OCI-LY1 (cell line): ENCODE measurements around the gene RAD51B.

ENCODE experiments used
- H2AFZ ChIP-seq: fragments of 200-600 bp; sonication (generic), shearing (Covaris generic); 2 replicates; pipeline ENCODE4 v1.6.0; 2014; ENCODE audit warnings: antibody characterized with exemption, mild to moderate bottlenecking, low read length
- H3F3A ChIP-seq: fragments of 200-600 bp; sonication (generic), shearing (Covaris generic); 2 replicates; pipeline ENCODE4 v1.6.0; 2014; ENCODE audit warnings: mild to moderate bottlenecking, antibody characterized with exemption, low read length, moderate library complexity; ENCODE audit not compliant: insufficient read depth
- H3K27ac ChIP-seq: fragments of 200-600 bp; sonication (generic); 2 replicates; pipeline ENCODE4 v1.5.1; 2014; ENCODE audit warnings: low read length, mixed run types, mild to moderate bottlenecking, low read depth; ENCODE audit not compliant: poor library complexity, severe bottlenecking
- H3K27me3 ChIP-seq: fragments of 200-600 bp; sonication (generic); 2 replicates; pipeline ENCODE4 v1.6.0; 2014; ENCODE audit warnings: antibody characterized with exemption, mild to moderate bottlenecking, low read length, moderate library complexity; ENCODE audit not compliant: insufficient read depth
- H3K36me3 ChIP-seq: fragments of 200-600 bp; sonication (generic); 2 replicates; pipeline ENCODE4 v1.6.1; 2014; ENCODE audit warnings: mild to moderate bottlenecking, antibody characterized with exemption, low read length, moderate library complexity, mixed read lengths; ENCODE audit not compliant: insufficient read depth
- H3K4me1 ChIP-seq: fragments of 200-600 bp; sonication (generic); 2 replicates; pipeline ENCODE4 v1.5.1; 2014; ENCODE audit warnings: mild to moderate bottlenecking, low read length, moderate library complexity; ENCODE audit not compliant: insufficient read depth, severe bottlenecking
- H3K4me2 ChIP-seq: fragments of 200-600 bp; sonication (generic), shearing (Covaris generic); 2 replicates; pipeline ENCODE4 v1.6.1; 2014; ENCODE audit warnings: low read length
- H3K4me3 ChIP-seq: fragments of 200-600 bp; sonication (generic); 2 replicates; pipeline ENCODE4 v1.5.1; 2014; ENCODE audit warnings: low read length, low read depth, mild to moderate bottlenecking, mixed read lengths; ENCODE audit not compliant: poor library complexity, severe bottlenecking
- H3K79me2 ChIP-seq: fragments of 200-600 bp; shearing (Covaris generic); 2 replicates; pipeline ENCODE4 v1.6.1; 2016; ENCODE audit warnings: mixed run types, low read length, mixed read lengths; ENCODE audit not compliant: insufficient read depth
- H3K9ac ChIP-seq: fragments of 200-600 bp; sonication (generic), shearing (Covaris generic); 2 replicates; pipeline ENCODE4 v1.6.1; 2014; ENCODE audit warnings: mild to moderate bottlenecking, low read length, mixed read lengths
- H3K9me2 ChIP-seq: fragments of 200-600 bp; sonication (generic), shearing (Covaris generic); 2 replicates; pipeline ENCODE4 v1.6.1; 2014; ENCODE audit warnings: low read depth, mild to moderate bottlenecking, low read length, mixed read lengths
- H3K9me3 ChIP-seq: fragments of 200-600 bp; shearing (Covaris generic); 2 replicates; pipeline ENCODE4 v1.6.1; 2014; ENCODE audit warnings: low read length, mixed read lengths
- H4K20me1 ChIP-seq: fragments of 200-600 bp; sonication (generic), shearing (Covaris generic); 2 replicates; pipeline ENCODE4 v1.6.0; 2016; ENCODE audit warnings: mild to moderate bottlenecking, low read length; ENCODE audit not compliant: insufficient read depth
- EZH2 ChIP-seq: fragments of 200-600 bp; sonication (generic), shearing (Covaris generic); IDR thresholded peaks from 2 replicates; pipeline ENCODE4 v1.8.0; 2017; ENCODE audit warnings: borderline replicate concordance, mixed run types, mild to moderate bottlenecking, antibody characterized with exemption, low read length, moderate library complexity, mixed read lengths
- TF ChIP-seq, protein P1 (sequence below): fragments of 200-600 bp; sonication (generic), shearing (Covaris generic); IDR thresholded peaks from 2 replicates; pipeline ENCODE4 v1.5.1; 2017; ENCODE audit warnings: mild to moderate bottlenecking, antibody characterized with exemption, low read length, moderate library complexity, mixed read lengths

RAD51B gene

DNA sequence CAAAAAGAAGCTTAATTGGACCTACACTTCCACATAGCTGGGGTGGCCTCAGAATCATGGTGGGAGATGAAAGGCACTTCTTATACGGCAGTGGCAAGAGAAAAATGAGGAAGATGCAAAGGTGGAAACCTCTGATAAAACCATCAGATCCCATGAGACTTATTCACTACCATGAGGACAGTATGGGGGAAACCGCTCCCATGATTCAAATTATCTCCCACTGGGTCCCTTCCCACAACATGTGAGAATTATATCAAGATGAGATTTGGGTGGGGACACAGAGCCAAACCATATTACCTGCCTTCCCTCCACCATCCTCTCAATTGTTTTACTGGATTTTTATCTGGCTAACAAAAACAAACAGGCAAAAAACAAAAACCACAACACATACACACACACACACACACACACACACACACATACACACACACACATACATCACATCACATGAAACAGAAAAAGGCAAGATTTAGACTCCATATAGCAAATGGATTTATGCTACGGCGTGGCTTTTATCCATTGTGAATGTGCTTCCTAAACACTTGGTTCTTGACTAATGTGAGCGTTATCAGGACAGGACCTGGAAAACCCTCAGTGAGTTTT is 906.6 kb downstream of the RAD51B start:
- no peaks in the 10 kb centered on the region for H3K27me3 ChIP-seq
- no peaks in the 10 kb centered on the region for H3K9me3 ChIP-seq
- no peak overlapping the region for H3K4me3 ChIP-seq
- no peaks in the 10 kb centered on the region for H3K79me2 ChIP-seq
- H4K20me1 ChIP-seq = no peaks in the 10 kb centered on the region
- no peak overlapping the region for H3K4me2 ChIP-seq
- no peak overlapping the region for H3K27ac ChIP-seq
- no peak overlapping the region for H2AFZ ChIP-seq
- no peaks in the 10 kb centered on the region for H3K36me3 ChIP-seq
- H3F3A ChIP-seq = no peaks in the 10 kb centered on the region
- no peak overlapping the region for H3K9ac ChIP-seq
- TF ChIP-seq EZH2 = no peak
- TF ChIP-seq, protein P1, sequence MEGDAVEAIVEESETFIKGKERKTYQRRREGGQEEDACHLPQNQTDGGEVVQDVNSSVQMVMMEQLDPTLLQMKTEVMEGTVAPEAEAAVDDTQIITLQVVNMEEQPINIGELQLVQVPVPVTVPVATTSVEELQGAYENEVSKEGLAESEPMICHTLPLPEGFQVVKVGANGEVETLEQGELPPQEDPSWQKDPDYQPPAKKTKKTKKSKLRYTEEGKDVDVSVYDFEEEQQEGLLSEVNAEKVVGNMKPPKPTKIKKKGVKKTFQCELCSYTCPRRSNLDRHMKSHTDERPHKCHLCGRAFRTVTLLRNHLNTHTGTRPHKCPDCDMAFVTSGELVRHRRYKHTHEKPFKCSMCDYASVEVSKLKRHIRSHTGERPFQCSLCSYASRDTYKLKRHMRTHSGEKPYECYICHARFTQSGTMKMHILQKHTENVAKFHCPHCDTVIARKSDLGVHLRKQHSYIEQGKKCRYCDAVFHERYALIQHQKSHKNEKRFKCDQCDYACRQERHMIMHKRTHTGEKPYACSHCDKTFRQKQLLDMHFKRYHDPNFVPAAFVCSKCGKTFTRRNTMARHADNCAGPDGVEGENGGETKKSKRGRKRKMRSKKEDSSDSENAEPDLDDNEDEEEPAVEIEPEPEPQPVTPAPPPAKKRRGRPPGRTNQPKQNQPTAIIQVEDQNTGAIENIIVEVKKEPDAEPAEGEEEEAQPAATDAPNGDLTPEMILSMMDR = no peak
- H3K4me1 ChIP-seq = no peaks in the 10 kb centered on the region
- H3K9me2 ChIP-seq = no peaks in the 10 kb centered on the region

DNA sequence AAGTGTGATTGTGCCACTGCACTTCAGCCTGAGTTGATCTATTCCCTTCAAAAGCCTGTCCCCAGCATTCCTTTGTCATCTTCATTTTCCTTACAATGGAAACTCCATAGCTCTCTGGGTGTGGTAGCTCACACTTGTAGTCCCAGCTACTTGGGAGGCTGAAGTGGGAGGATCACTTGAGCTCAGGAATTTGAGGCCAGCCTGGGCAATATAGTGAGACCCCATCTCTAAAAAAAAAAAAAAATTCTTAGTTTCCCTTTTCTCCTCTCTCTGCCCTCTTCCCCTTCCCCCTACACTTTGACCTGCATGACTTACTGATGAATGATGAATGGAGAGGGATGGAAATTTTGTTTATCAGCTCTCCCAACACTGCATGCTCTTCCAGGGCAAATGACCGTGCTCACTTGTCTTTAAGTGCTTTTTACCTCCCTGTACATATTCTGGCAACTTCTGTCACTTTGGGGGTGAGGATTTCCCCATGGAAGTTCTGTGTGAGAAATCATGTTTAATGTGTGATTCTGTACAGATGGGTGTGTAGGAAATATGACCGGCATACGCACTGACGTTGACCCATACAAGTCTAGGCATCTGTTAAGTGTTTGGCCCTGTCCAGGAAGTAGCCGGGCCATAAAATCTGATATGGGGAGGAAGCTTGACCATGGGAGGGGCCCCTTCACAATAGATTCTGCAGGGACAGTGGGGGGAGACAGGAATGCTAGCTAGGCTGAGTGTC is 907.9 kb downstream of the RAD51B start:
- H3K9me2 ChIP-seq = no peaks in the 10 kb centered on the region
- no peaks in the 10 kb centered on the region for H3K79me2 ChIP-seq
- no peaks in the 10 kb centered on the region for H3K27me3 ChIP-seq
- H4K20me1 ChIP-seq = no peaks in the 10 kb centered on the region
- no peaks in the 10 kb centered on the region for H3F3A ChIP-seq
- H3K4me1 ChIP-seq = no peaks in the 10 kb centered on the region
- H3K4me3 ChIP-seq = no peak overlapping the region
- H2AFZ ChIP-seq = no peak overlapping the region
- H3K36me3 ChIP-seq = no peaks in the 10 kb centered on the region
- no peak overlapping the region for H3K9ac ChIP-seq
- no peak overlapping the region for H3K27ac ChIP-seq
- H3K9me3 ChIP-seq = no peaks in the 10 kb centered on the region
- no peak for TF ChIP-seq EZH2
- TF ChIP-seq, protein P1 = no peak
- H3K4me2 ChIP-seq = no peak overlapping the region

DNA sequence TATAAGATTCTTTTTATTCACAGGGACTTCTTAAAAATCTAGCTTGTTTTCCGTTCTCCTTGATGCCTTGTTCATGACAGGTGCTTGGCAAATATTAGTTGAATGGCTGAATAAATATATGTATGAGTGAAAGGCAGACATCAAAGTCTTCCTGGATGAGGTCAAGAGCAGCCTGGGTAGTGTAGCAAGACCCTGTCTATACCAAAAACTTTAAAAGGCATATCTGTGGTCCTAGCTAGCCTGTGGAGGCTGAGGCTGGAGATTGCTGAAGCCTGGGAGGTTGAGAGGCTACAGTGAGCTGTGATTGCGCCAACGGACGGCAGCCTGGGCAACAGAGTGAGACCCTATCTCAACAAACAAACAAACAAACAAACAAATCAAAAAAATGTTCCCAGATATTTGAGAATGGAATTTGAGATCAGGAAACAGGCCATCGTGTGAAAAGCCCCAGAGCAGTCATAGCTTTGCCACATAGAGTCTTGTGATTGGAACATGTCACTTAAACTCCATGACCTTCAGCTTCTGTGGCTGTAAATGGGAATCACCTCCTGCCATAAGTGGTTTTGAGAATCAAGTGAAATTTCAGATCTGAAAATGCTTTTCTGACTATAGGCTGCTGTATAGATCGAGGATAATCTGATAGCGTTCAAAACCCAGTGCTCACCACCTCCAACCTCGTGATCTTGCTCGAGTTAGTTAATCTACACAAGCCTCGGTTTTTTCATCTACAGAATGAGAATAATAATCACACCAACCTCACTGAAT is 908.9 kb downstream of the RAD51B start:
- no peaks in the 10 kb centered on the region for H3K36me3 ChIP-seq
- no peaks in the 10 kb centered on the region for H3F3A ChIP-seq
- no peak overlapping the region for H3K4me2 ChIP-seq
- H3K4me3 ChIP-seq = no peak overlapping the region
- no peak overlapping the region for H2AFZ ChIP-seq
- no peaks in the 10 kb centered on the region for H4K20me1 ChIP-seq
- H3K9me3 ChIP-seq = no peaks in the 10 kb centered on the region
- no peaks in the 10 kb centered on the region for H3K79me2 ChIP-seq
- no peak overlapping the region for H3K27ac ChIP-seq
- TF ChIP-seq, protein P1 = no peak
- no peak for TF ChIP-seq EZH2
- no peaks in the 10 kb centered on the region for H3K27me3 ChIP-seq
- H3K4me1 ChIP-seq = no peaks in the 10 kb centered on the region
- H3K9ac ChIP-seq = no peak overlapping the region
- no peaks in the 10 kb centered on the region for H3K9me2 ChIP-seq
